Raji (cell line): Measurements from ENCODE around the gene KCTD2.

Experiments
- POLR2A ChIP-seq: IDR thresholded peaks from 2 replicates; pipeline ENCODE4 v1.6.1; 2011; ENCODE audit warnings: low read depth, low read length, control low read depth; ENCODE audit not compliant: insufficient read depth

KCTD2 gene

DNA sequence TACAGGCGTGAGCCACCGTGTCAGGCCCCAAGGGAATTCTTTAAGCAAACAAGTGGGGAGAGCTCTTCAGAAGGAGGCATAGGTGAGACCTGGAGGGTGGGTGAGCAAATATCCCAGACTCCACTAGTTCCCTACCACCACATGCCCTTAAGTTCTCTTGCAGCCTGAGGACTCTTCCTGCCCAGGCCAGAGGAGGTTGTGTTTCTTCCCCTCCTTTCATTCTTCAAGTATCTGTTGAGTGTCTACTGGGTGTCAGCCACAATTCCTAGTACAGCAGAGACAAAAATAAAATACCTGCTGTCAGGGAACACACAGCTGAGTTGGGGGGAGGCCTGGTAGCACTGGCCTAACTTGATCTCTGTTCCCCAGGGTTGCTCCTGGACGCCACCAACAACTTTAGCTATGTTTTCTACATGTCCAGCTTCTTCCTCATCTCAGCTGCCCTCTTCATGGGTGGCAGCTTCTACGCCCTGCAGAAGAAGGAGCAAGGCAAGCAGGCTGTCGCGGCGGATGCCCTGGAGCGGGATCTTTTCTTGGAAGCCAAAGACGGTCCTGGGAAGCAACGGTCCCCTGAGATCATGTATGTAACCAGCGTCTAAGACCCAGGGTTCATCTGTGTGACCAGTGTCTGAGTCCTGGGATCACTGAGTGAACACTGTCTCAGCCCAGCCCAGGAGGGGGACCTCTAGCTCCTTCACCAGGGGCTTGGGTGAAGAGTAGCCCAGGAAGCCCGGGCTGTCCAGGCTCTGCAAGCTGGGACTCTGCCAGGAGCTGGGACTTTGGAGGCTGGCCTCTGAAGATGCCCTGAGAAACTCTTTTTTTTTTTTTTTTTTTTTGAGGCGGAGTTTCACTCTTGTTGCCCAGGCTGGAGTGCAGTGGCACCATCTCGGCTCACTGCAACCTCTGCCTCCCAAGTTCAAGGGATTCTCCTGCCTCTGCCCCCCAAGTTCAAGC lies 56.9 kb downstream of the KCTD2 start:
- TF ChIP-seq POLR2A = no peak

DNA sequence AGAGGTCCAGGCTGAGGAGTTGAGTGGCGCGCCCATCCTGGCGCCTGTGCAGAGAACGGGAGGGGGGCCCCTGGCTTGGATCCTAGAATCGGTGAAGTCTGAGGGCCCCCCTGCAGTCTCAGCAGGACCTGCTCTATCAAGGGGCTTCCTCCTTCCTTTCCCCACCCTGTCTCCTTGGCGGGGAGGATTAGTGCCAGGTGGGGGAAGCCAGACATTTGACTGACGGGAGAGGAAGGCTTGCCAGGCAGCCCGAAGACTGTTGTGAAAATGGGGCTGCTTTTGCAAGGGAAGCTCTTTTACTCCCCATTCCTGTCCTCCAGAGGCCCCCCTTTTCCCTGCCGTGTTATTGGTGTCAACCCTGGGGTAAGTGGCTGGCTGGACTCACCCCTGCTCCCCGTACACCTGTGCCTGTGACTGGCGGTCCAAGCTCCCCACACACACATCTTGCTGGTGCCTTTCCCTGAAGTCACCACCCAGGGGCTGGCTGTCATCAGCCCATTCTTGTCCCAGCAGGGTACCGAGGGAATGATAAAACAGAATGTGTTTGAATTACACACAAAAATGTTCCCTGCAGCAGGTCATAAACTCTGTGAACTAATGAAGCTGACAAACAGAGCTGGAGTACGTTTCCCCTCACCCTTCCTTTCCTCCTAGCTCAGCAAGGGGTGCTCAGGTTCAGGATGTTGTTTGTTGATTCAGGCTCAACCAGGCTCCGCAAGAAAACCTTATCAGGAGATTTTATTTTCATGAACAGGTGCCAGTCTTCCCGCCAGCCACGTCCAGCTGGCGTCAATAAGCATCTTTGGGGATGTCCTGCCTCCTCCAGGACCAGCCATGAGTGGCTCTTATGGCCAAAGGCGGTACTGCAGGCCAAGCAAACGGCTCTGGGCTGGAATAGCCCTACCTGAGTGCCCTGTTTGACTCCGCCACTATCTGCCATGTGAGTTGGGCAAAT lies 58.4 kb downstream of the KCTD2 start:
- no peak for TF ChIP-seq POLR2A

DNA sequence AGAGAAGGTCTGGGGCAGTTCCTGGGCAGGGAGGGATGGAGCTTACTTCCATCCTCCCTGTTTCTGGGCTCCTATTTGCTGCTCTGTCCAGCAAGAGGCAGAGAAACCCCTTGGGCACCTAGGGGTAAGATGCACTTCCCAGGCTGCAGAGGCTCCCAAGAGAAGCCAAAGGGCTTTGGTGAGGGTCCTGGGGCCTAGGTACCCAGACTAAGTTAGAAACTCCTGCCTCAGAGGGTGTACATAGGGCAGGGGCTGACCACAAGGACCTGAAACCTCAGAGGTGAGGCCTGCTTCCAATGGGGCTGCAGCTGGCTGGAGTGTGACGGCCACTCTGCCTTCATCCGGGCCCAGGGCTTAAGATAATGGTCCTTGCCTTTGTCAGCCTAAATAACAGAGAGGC lies 61.2 kb downstream of the KCTD2 start:
- TF ChIP-seq POLR2A = no peak

DNA sequence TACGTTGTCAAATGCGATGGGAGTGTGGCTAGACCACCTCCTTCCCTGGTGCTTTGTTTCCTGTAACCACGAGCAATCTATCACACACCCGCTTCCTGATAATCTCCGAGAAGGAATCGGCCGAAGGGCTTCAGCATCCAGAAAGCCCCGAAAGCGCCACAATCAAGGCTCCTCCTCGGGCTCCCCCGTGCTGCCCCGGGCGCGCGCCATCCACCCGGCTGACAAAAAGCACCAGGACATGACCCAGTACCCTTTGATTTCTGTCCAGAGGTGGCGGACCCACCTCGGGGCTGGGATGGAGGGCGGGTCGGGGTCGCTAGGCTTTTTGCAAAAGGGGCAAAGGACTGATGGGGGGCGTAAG lies 62.0 kb downstream of the KCTD2 start:
- TF ChIP-seq POLR2A = no peak

DNA sequence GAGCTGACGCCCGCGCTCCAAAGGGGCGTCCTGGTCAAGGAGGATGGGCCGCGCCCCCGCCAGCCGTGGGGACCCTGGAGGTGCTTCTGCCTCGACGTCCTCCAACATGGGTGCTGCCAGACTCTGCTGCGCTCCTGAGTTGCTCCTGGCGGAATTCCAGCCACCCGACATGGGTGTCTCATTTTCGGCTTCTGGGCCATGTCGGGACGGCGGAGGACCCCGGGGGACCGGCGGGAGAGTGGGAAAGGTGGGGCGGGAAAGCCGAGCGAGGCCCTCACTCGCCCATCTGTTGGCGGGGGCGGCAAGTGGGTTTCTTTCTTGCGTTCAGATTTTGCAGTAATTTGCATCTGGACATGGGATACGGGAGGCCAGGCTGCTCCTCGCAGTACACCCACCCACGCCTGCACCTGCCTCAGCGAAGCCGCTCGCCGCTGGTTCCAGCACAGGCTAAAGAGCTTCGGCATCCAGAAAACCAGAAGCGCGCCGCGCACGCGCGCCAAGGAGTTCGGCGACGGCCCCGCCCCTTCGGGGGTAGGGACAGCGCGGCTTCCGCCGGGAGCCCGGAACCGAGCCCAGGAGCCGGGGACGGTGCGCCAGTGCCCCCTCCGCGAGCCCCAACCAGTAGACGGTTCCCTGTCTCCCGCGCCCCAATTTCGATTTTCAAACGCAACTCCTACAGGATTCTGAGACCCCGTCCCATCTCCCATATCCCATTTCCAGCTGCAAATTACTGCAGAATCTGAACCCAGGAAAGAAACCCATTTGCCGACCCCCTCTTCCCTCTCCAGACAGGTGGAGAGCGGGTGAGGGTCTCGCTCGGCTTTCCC lies 62.6 kb downstream of the KCTD2 start, which contains the start of gene ARMC7:
TSS of gene ARMC7 (plus strand) at position 563 of the 827 bp plus-strand sequence. CDS start 320 bp downstream, outside the sequence.
- TF ChIP-seq POLR2A = peak; percentile 92

DNA sequence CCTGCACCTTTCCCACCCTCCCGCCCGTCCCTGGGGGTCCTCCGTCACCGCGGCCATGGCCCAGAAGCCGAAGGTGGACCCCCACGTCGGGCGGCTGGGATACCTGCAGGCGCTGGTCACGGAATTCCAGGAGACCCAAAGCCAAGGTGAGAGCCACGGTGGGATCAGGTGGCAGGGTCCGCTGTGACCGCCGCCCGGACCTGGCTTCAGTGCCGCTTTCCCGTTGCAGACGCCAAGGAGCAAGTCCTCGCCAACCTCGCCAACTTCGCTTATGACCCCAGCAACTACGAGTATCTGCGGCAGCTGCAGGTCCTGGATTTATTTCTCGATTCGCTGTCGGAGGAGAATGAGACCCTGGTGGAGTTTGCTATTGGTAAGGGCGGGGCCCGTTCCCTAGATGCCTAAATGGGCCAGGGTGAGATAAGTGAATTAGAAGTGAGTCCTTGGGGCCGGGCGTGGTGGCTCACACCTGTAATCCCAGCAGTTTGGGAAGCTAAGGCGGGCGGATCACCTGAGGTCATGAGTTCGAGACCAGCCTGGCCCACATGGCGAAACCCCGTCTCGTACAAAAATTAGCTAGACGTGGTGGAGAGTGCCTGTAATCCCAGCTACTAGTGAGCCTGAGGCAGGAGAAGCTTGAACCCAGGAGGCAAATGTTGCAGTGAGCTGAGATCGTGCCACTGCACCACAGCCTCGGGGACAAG lies 63.4 kb downstream of the KCTD2 start:
- TF ChIP-seq POLR2A = no peak

DNA sequence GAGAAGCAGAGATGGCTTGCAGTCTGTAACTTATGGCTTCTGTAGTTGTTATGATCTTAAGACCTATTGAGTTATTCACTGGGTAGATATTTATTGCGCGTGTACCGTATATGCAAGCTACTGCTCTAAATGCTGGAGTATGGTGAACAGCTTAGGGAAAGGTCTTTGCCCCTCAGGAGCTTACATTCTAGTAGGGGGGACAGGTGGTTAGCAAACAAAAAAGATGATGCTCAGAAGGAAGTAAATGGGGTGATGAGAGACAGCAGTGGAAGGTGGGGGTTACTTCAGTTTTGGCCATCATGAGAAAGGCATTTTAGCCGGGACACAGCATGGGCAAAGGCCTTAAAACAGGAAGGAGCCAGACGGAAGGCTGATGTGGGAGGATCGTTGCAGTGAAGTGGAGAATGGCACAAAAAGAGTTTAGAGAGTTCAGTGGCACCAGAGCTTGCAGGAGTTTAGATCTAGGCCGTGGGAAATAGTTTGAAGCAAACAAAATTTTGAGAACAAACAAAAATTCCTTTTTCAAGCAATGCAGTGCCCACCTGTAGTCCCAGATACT lies 64.8 kb downstream of the KCTD2 start:
- TF ChIP-seq POLR2A = no peak

DNA sequence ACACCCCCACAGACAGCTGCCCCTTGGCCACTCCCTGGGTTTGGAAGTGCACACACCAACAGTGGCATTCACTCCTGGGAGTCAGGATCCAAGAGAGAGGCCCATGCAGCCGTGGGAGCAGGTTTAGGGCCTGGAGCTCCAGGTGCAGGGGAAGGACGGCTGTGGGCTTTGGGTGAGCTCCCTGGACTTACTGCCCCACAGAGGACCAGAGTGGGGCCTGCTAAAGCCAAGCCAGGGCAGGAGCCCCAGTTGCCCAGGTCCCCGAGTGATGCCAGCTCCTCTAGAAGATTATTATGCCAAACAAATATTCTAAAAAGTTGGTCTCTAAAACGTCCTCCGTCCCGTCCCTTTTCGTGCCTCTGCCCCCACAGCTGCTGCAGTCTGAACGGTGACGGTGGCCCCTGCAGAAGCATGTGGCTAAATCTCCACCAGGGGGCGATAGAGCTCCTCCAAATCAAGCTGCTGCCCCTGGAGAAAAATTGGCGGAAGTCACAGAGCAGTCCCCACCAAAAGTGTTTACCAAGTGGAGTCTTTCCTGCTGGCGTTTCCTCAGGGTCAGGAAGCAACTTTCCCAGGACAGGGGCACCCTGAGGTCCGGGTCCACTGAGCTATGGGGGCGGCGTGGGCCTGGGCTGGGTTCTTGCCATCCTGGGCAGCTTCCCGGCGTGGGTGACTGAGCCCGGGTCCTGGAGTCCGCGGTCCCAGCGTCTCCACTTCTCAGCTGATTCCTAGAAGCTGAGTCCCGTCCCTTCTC lies 67.0 kb downstream of the KCTD2 start:
- TF ChIP-seq POLR2A = 0 out of 2 replicates have a peak, but pooled peaks have one; percentile 17

DNA sequence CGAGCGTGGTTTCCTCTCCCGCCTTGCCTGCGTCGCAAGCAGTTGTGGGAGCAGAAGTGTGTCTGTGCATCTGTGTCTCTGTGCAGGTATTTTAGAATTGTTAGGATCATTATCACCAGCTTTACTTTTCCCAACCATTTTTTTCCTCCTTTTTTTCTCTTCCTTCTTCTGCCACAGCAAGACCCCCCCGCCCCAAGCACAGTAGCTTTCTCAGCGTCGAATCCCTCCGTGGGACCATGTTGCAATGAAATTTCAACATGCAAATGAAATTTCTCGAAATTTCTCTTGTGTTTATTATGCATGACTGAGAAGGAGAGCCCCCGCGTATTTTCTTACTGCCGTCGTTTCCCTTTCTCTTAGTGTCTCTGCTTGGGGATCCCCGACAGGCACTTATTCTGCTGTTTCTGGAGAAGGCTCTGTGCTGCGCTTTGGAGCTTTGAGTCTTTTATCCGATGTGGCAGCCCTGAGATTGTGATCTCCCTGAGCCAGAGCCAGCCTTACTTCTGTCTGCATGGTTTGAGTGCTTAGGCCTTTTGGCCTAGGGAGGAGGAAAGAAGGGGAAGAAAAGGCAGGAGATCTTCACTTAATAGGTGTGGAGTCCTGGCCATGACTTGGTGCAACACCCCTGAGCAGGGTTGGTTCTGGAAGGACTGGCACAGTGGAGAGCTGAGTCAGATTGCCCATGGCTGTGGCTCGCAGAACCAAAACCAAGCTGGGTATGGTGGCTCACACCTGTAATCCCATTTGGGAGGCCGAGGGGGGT lies 67.7 kb downstream of the KCTD2 start:
- no peak for TF ChIP-seq POLR2A
